H9 (cell line): ENCODE measurements around the gene SET. TPM values are rescaled to one million over a fixed set of nuclear protein-coding genes. Genes with fewer than 3 reads are reported as not detected.
A peak's percentile ranks its signal among the peaks of the same experiment; 100 is the strongest.
"Not testable (repeated sequence)": the region's sequence is repeated elsewhere in the genome, so short reads cannot be mapped to it uniquely, and the experiment has no call there.

Experiments used
- DNase-seq: peaks from one replicate; pipeline ENCODE4 v3.0.0-alpha.2; 2017
- H2AFZ ChIP-seq: one replicate; pipeline ENCODE4 v1.6.1; 2013; ENCODE audit warnings: mild to moderate bottlenecking, low read length, control low read depth, moderate library complexity
- H2AK5ac ChIP-seq: 2 replicates; pipeline ENCODE4 v1.6.1; 2013; ENCODE audit warnings: low read length, control low read depth, mixed read lengths; ENCODE audit not compliant: insufficient read length
- H2BK120ac ChIP-seq: one replicate; pipeline ENCODE4 v1.6.1; 2013; ENCODE audit warnings: low read depth, mild to moderate bottlenecking, low read length, control low read depth, inconsistent platforms; ENCODE audit not compliant: poor library complexity, severe bottlenecking
- H2BK12ac ChIP-seq: 2 replicates; pipeline ENCODE4 v1.6.1; 2013; ENCODE audit warnings: low read length, control low read depth, mixed read lengths, low read depth; ENCODE audit not compliant: insufficient read length
- H2BK15ac ChIP-seq: 2 replicates; pipeline ENCODE4 v1.6.1; 2013; ENCODE audit warnings: low read depth, low read length, control low read depth
- H2BK20ac ChIP-seq: one replicate; pipeline ENCODE4 v1.6.1; 2013; ENCODE audit warnings: low read depth, mild to moderate bottlenecking, low read length, control low read depth, inconsistent platforms; ENCODE audit not compliant: poor library complexity, severe bottlenecking
- H2BK5ac ChIP-seq: 2 replicates; pipeline ENCODE4 v1.6.1; 2013; ENCODE audit warnings: low read length, control low read depth, mixed read lengths; ENCODE audit not compliant: insufficient read length
- H3K14ac ChIP-seq: 2 replicates; pipeline ENCODE4 v1.6.1; 2013; ENCODE audit warnings: low read length, control low read depth; ENCODE audit not compliant: insufficient read depth
- H3K18ac ChIP-seq: 2 replicates; pipeline ENCODE4 v1.6.1; 2013; ENCODE audit warnings: low read depth, mild to moderate bottlenecking, mixed read lengths, low read length, control low read depth; ENCODE audit not compliant: insufficient read length
- H3K23ac ChIP-seq: 2 replicates; pipeline ENCODE4 v1.6.1; 2013; ENCODE audit warnings: low read length, control low read depth, mixed read lengths, low read depth; ENCODE audit not compliant: insufficient read length
- H3K23me2 ChIP-seq: 2 replicates; pipeline ENCODE4 v1.6.1; 2013; ENCODE audit warnings: low read depth, mild to moderate bottlenecking, mixed read lengths, low read length, control low read depth; ENCODE audit not compliant: insufficient read length, poor library complexity, severe bottlenecking
- H3K27ac ChIP-seq: 2 replicates; pipeline ENCODE4 v1.5.1; 2013; ENCODE audit warnings: low read length, control low read depth, mixed read lengths, low read depth; ENCODE audit not compliant: insufficient read length
- H3K27me3 ChIP-seq: 2 replicates; pipeline ENCODE4 v1.6.1; 2013; ENCODE audit warnings: low read length, control low read depth, inconsistent platforms; ENCODE audit not compliant: insufficient read depth
- H3K4ac ChIP-seq: 2 replicates; pipeline ENCODE4 v1.6.1; 2013; ENCODE audit warnings: low read depth, mild to moderate bottlenecking, control low read depth, inconsistent platforms, low read length, moderate library complexity
- H3K4me1 ChIP-seq: 2 replicates; pipeline ENCODE4 v1.6.1; 2013; ENCODE audit warnings: low read length, control low read depth, inconsistent platforms; ENCODE audit not compliant: insufficient read depth
- H3K4me2 ChIP-seq: 2 replicates; pipeline ENCODE4 v1.6.1; 2013; ENCODE audit warnings: low read length, control low read depth, mixed read lengths; ENCODE audit not compliant: insufficient read length, insufficient read depth
- H3K56ac ChIP-seq: 2 replicates; pipeline ENCODE4 v1.6.1; 2013; ENCODE audit warnings: low read depth, mild to moderate bottlenecking, mixed read lengths, low read length, control low read depth; ENCODE audit not compliant: insufficient read length
- H3K79me1 ChIP-seq: 2 replicates; pipeline ENCODE4 v1.6.1; 2013; ENCODE audit warnings: low read depth, mild to moderate bottlenecking, moderate library complexity, low read length, control low read depth, inconsistent platforms; ENCODE audit not compliant: insufficient read depth, poor library complexity, severe bottlenecking
- H3K79me2 ChIP-seq: 2 replicates; pipeline ENCODE4 v1.6.1; 2013; ENCODE audit warnings: low read length, control low read depth, inconsistent platforms; ENCODE audit not compliant: insufficient read depth
- H3K9ac ChIP-seq: 2 replicates; pipeline ENCODE4 v1.6.1; 2013; ENCODE audit warnings: low read length, control low read depth, mixed read lengths; ENCODE audit not compliant: insufficient read length; ENCODE audit errors: extremely low read depth
- H3K9me3 ChIP-seq: one replicate; pipeline ENCODE4 v1.6.1; 2013; ENCODE audit warnings: low read depth, low read length, inconsistent platforms; ENCODE audit not compliant: control insufficient read depth
- H3T11ph ChIP-seq: one replicate; pipeline ENCODE4 v1.6.1; 2013; ENCODE audit warnings: mild to moderate bottlenecking, low read length, control low read depth, inconsistent platforms
- H4K20me1 ChIP-seq: one replicate; pipeline ENCODE4 v1.6.1; 2013; ENCODE audit not compliant: control insufficient read depth, insufficient read length, insufficient read depth
- H4K5ac ChIP-seq: 2 replicates; pipeline ENCODE4 v1.6.1; 2013; ENCODE audit warnings: low read depth, mild to moderate bottlenecking, mixed read lengths, low read length, control low read depth; ENCODE audit not compliant: insufficient read length
- H4K8ac ChIP-seq: replicated peaks from 2 replicates; pipeline ENCODE4 v1.6.1; 2013; ENCODE audit warnings: low read length, control low read depth, mixed read lengths, low read depth; ENCODE audit not compliant: insufficient read length
- H4K91ac ChIP-seq: 2 replicates; pipeline ENCODE4 v1.6.1; 2013; ENCODE audit warnings: low read depth, mild to moderate bottlenecking, moderate library complexity, mixed read lengths, low read length, control low read depth; ENCODE audit not compliant: insufficient read length
- H3K27ac Mint-ChIP-seq, 3 experiments: 2 replicates in 2 of 3; 3 replicates in 1 of 3; pipeline ENCODE4 v1.8.0; 2020 to 2021; ENCODE audit warnings: mixed read lengths in 3 of 3, mild to moderate bottlenecking in 1 of 3, moderate library complexity in 1 of 3
- H3K27me3 Mint-ChIP-seq: 2 replicates; pipeline ENCODE4 v1.8.0; 2021; ENCODE audit warnings: low read depth, mild to moderate bottlenecking, moderate library complexity, mixed read lengths
- H3K36me3 Mint-ChIP-seq, 3 experiments: 2 replicates in 2 of 3; 3 replicates in 1 of 3; pipeline ENCODE4 v1.8.0; 2020 to 2021; ENCODE audit warnings: low read depth in 3 of 3, mixed read lengths in 3 of 3; ENCODE audit not compliant: insufficient read depth in 1 of 3
- H3K4me1 Mint-ChIP-seq, 2 experiments: 2 replicates each; pipeline ENCODE4 v1.8.0; 2020; ENCODE audit warnings: mixed read lengths in 2 of 2
- H3K4me3 Mint-ChIP-seq, 2 experiments: 2 replicates in 1 of 2; 3 replicates in 1 of 2; pipeline ENCODE4 v1.8.0; 2020 to 2021; ENCODE audit warnings: mild to moderate bottlenecking in 2 of 2, mixed read lengths in 2 of 2, moderate library complexity in 1 of 2
- H3K9me3 Mint-ChIP-seq, 2 experiments: 2 replicates in 1 of 2; 3 replicates in 1 of 2; pipeline ENCODE4 v1.8.0; 2020; ENCODE audit warnings: mild to moderate bottlenecking in 2 of 2, mixed read lengths in 2 of 2, moderate library complexity in 1 of 2
- WGBS: extraction: QIAGEN DNeasy Blood & Tissue Kit; methylation state at CpG from one replicate; pipeline ENCODE4 v1.1.7; 2013; ENCODE audit warnings: missing lambda C conversion rate, low lambda C conversion rate, mixed read lengths; ENCODE audit not compliant: insufficient read length; ENCODE audit errors: extremely low coverage; 5-methylcytosine and 5-hydroxymethylcytosine counted together
- total RNA-seq: library from RNA; stranded (reverse); gene quantifications from 2 replicates; pipeline ENCODE4 v1.2.1, GENCODE V29; 2021
- TF ChIP-seq, protein P1 (sequence below): fragments of 200-600 bp; sonication (generic); conservative IDR thresholded peaks from 3 replicates; pipeline ENCODE4 v1.8.0; 2021; ENCODE audit warnings: antibody characterized with exemption, mild to moderate bottlenecking

Gene SET
- total RNA-seq, 1 experiment from 2014 or later: 1,148 TPM

DNA sequence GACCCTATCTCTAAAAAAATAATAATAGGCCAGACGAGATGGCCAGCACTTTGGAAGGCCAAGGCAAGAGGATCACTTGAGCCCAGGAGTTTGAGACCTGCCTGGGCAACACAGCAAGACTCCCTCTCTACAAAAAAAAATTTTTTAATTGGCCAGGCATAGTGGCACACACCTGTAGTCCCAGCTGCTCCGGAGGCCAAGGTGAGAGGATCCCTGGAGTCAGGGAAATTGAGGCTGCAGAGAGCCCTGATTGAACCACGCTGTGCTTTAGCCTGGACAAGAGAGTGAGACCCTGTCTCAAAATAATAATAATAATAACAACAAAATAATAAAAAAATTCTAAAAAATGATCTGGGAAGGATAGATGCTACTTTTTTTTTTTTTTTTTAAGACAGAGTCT, 31.2 kb upstream of the SET start:
- Histone ChIP-seq H4K8ac (no peak overlapping the region), H3K56ac (no peak overlapping the region), H3K9me3 (no peaks in the 10 kb centered on the region), H3K4me2 (no peak overlapping the region), H3K23me2 (no peaks in the 10 kb centered on the region), H2BK12ac (no peak overlapping the region), H2BK5ac (no peak overlapping the region), H2AFZ (no peak overlapping the region), H3K23ac (no peak overlapping the region), H3K18ac (no peak overlapping the region), H3K79me2 (no peaks in the 10 kb centered on the region), H4K5ac (no peak overlapping the region), H3K9ac (no peak overlapping the region), H3K79me1 (no peaks in the 10 kb centered on the region), H2BK15ac (no peak overlapping the region), H4K91ac (no peak overlapping the region), H2BK120ac (no peak overlapping the region), H4K20me1 (no peaks in the 10 kb centered on the region), H3K4me1 (no peaks in the 10 kb centered on the region), H3K27me3 (no peaks in the 10 kb centered on the region), H3K14ac (no peak overlapping the region), H2BK20ac (no peak overlapping the region), H3K27ac (no peak overlapping the region), H3K4ac (no peak overlapping the region), H2AK5ac (no peak overlapping the region), H3T11ph (no peak overlapping the region)
- H3K27me3 Mint-ChIP-seq: no peaks in the 10 kb centered on the region
- no peaks in the 10 kb centered on the region for H3K9me3 Mint-ChIP-seq
- H3K36me3 Mint-ChIP-seq: peaks cover 7 to 9% (median 9%) of the 10 kb centered on the region in 3 experiments; a peak in 5 of 7 replicates
- H3K27ac Mint-ChIP-seq: peak overlapping the region in 1 of 3 experiments; percentile 100; a peak in 2 of 7 replicates
- TF ChIP-seq, protein P1, sequence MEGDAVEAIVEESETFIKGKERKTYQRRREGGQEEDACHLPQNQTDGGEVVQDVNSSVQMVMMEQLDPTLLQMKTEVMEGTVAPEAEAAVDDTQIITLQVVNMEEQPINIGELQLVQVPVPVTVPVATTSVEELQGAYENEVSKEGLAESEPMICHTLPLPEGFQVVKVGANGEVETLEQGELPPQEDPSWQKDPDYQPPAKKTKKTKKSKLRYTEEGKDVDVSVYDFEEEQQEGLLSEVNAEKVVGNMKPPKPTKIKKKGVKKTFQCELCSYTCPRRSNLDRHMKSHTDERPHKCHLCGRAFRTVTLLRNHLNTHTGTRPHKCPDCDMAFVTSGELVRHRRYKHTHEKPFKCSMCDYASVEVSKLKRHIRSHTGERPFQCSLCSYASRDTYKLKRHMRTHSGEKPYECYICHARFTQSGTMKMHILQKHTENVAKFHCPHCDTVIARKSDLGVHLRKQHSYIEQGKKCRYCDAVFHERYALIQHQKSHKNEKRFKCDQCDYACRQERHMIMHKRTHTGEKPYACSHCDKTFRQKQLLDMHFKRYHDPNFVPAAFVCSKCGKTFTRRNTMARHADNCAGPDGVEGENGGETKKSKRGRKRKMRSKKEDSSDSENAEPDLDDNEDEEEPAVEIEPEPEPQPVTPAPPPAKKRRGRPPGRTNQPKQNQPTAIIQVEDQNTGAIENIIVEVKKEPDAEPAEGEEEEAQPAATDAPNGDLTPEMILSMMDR: no peak
- peak overlapping the region in 1 of 2 experiments; percentile 90; a peak in 1 of 5 replicates for H3K4me3 Mint-ChIP-seq
- WGBS: no CpG with 5 or more reads among the region's 3 CpGs
- DNase-seq: no peak
- H3K4me1 Mint-ChIP-seq: peaks cover 3 to 10% of the 10 kb centered on the region in 2 experiments; a peak in 2 of 4 replicates

DNA sequence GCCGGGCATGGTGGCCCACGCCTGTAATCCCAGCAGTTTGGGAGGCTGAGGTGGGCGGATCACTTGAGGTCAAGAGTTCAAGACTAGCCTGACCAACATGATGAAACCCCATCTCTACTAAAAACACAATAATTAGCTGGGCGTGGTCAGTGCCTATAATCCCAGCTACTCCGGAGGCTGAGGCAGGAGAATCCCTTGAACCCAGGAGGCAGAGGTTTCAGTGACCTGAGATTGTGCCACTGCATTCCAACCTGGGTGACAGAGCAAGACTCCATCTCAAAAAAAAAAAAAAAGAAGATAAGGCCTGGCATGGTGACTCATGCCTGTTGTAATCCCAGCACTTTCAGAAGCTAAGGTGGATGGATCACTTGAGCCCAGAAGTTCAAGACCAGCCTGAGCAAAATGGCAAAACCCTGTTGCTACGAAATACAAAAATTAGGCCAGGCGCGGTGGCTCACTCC, 22.5 kb upstream of the SET start:
- H3K4me3 Mint-ChIP-seq, H2BK15ac ChIP-seq, H2AFZ ChIP-seq, H2BK12ac ChIP-seq, H4K5ac ChIP-seq, H3K9ac ChIP-seq, H3K4ac ChIP-seq, H3T11ph ChIP-seq, H3K23me2 ChIP-seq, H3K27ac Mint-ChIP-seq, H3K27me3 Mint-ChIP-seq, H2BK20ac ChIP-seq, H3K9me3 Mint-ChIP-seq, H4K8ac ChIP-seq, H2BK120ac ChIP-seq, H3K4me2 ChIP-seq, H3K18ac ChIP-seq, DNase-seq, H3K36me3 Mint-ChIP-seq, H4K91ac ChIP-seq, H4K20me1 ChIP-seq, H2BK5ac ChIP-seq, H3K4me1 ChIP-seq, H3K27ac ChIP-seq, H3K56ac ChIP-seq, H3K27me3 ChIP-seq, H3K4me1 Mint-ChIP-seq, H3K23ac ChIP-seq, H3K9me3 ChIP-seq, H3K14ac ChIP-seq, H3K79me2 ChIP-seq, H2AK5ac ChIP-seq, H3K79me1 ChIP-seq: not testable (repeated sequence)
- WGBS: no CpG with 5 or more reads among the region's 8 CpGs
